ENCODE results near the gene STOX1.
"Not testable (repeated sequence)": the region's sequence is repeated elsewhere in the genome, so short reads cannot be mapped to it uniquely, and the experiment has no call there.

The STOX1 gene

DNA sequence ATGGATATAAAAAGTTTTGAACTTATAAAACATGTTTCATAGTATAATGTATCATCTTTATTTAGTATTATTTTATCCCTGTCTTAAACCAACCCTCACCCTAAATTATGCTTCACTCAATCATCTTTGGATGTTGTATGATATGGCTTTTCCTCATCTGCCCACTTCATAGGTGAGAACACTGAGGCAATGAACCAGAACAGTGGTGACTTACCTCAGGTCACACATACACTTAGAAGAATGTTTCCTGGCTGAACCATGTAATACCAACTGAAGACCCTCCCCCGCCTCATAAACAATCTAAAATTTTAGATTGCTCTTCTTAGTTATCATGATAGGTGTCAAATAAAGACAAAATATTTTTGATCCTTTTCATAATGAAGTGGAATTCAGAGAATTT is 22.6 kb upstream of the STOX1 start:
- no peak overlapping the region for H3K27ac ChIP-seq (replicated peaks)
- H3K27me3 ChIP-seq (ENCODE audit: insufficient read depth, poor library complexity, severe bottlenecking) = no peaks in the 10 kb centered on the region
- DNase-seq (ENCODE audit: low read depth in 1 of 2, low spot score in 1 of 2) = no peak
- TF ChIP-seq POLR2AphosphoS5 (IDR thresholded peaks at IDR 0.05; ENCODE audit: low read depth) (no peak), GABPA (IDR thresholded peaks at IDR 0.05; ENCODE audit: low read depth) (no peak), SPI1 (IDR thresholded peaks at IDR 0.05; ENCODE audit: borderline replicate concordance, low read depth) (no peak)
- TF ChIP-seq, protein P1, sequence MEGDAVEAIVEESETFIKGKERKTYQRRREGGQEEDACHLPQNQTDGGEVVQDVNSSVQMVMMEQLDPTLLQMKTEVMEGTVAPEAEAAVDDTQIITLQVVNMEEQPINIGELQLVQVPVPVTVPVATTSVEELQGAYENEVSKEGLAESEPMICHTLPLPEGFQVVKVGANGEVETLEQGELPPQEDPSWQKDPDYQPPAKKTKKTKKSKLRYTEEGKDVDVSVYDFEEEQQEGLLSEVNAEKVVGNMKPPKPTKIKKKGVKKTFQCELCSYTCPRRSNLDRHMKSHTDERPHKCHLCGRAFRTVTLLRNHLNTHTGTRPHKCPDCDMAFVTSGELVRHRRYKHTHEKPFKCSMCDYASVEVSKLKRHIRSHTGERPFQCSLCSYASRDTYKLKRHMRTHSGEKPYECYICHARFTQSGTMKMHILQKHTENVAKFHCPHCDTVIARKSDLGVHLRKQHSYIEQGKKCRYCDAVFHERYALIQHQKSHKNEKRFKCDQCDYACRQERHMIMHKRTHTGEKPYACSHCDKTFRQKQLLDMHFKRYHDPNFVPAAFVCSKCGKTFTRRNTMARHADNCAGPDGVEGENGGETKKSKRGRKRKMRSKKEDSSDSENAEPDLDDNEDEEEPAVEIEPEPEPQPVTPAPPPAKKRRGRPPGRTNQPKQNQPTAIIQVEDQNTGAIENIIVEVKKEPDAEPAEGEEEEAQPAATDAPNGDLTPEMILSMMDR (IDR thresholded peaks at IDR 0.05; ENCODE audit: insufficient read depth, low read length) = no peak
- TF ChIP-seq, protein P2, sequence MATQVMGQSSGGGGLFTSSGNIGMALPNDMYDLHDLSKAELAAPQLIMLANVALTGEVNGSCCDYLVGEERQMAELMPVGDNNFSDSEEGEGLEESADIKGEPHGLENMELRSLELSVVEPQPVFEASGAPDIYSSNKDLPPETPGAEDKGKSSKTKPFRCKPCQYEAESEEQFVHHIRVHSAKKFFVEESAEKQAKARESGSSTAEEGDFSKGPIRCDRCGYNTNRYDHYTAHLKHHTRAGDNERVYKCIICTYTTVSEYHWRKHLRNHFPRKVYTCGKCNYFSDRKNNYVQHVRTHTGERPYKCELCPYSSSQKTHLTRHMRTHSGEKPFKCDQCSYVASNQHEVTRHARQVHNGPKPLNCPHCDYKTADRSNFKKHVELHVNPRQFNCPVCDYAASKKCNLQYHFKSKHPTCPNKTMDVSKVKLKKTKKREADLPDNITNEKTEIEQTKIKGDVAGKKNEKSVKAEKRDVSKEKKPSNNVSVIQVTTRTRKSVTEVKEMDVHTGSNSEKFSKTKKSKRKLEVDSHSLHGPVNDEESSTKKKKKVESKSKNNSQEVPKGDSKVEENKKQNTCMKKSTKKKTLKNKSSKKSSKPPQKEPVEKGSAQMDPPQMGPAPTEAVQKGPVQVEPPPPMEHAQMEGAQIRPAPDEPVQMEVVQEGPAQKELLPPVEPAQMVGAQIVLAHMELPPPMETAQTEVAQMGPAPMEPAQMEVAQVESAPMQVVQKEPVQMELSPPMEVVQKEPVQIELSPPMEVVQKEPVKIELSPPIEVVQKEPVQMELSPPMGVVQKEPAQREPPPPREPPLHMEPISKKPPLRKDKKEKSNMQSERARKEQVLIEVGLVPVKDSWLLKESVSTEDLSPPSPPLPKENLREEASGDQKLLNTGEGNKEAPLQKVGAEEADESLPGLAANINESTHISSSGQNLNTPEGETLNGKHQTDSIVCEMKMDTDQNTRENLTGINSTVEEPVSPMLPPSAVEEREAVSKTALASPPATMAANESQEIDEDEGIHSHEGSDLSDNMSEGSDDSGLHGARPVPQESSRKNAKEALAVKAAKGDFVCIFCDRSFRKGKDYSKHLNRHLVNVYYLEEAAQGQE (IDR thresholded peaks at IDR 0.05; ENCODE audit: insufficient replicate concordance, low read depth) = no peak
- H3K4me3 ChIP-seq (replicated peaks; ENCODE audit: insufficient read depth, low read length) = no peak overlapping the region

DNA sequence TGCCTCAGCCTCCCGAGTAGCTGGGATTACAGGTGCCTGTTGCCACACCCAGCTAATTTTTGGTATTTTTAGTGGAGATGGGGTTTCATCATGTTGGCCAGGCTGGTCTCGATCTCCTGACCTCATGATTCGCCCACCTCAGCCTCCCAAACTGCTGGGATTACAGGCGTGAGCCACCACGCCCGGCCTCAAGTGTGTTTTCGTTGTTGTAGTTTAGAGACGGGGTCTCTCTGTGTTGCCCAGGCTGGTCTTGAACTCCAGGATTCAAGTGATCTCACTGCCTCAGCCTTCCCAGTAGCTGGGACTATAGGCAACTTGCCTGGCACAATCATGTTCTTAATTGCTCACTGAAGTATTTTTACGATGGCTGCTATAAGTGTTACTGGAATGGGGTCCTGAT is 16.5 kb upstream of the STOX1 start:
- not testable (repeated sequence) for H3K27me3 ChIP-seq (ENCODE audit: insufficient read depth, poor library complexity, severe bottlenecking); DNase-seq (ENCODE audit: low read depth in 1 of 2, low spot score in 1 of 2); H3K27ac ChIP-seq (replicated peaks); H3K4me3 ChIP-seq (replicated peaks; ENCODE audit: insufficient read depth, low read length)

DNA sequence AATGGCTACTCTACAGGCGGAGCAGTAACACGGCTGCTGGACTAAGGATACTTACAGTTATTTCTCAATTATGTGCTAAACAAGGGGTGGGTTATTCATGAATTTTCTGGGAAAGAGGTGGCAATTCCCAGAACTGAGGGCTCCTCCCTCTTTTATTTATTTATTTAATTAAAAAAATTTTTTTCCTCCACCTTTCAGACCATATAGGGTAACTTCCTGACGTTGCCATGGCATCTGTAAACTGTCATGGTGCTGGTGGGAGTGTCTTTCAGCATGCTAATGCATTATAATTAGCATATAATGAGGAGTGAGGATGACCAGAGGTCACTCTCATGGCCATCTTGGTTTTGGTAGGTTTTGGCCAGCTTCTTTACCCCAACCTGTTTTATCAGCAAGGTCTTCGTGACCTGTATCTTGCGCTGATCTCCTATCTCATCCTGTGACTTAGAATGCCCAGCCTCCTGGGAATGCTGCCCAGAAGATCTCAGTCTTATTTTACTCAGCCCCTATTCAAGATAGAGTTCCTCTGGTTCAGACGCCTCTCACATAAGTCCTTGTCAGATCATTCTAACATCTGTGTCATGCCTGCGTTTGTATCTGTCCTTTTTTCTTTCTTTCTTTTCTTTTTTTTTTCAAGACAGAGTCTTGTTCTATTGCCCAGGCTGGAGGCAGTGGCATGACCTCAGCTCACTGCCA is 15.9 kb upstream of the STOX1 start:
- DNase-seq (ENCODE audit: low read depth in 1 of 2, low spot score in 1 of 2) = no peak
- no peak overlapping the region for H3K27ac ChIP-seq (replicated peaks)
- H3K4me3 ChIP-seq (replicated peaks; ENCODE audit: insufficient read depth, low read length) = no peak overlapping the region
- TF ChIP-seq GABPA (IDR thresholded peaks at IDR 0.05; ENCODE audit: low read depth) (no peak), POLR2AphosphoS5 (IDR thresholded peaks at IDR 0.05; ENCODE audit: low read depth) (no peak)
- TF ChIP-seq, protein P1 (IDR thresholded peaks at IDR 0.05; ENCODE audit: insufficient read depth, low read length) = no peak
- TF ChIP-seq, protein P2 (IDR thresholded peaks at IDR 0.05; ENCODE audit: insufficient replicate concordance, low read depth) = no peak
- H3K27me3 ChIP-seq (ENCODE audit: insufficient read depth, poor library complexity, severe bottlenecking) = no peaks in the 10 kb centered on the region

DNA sequence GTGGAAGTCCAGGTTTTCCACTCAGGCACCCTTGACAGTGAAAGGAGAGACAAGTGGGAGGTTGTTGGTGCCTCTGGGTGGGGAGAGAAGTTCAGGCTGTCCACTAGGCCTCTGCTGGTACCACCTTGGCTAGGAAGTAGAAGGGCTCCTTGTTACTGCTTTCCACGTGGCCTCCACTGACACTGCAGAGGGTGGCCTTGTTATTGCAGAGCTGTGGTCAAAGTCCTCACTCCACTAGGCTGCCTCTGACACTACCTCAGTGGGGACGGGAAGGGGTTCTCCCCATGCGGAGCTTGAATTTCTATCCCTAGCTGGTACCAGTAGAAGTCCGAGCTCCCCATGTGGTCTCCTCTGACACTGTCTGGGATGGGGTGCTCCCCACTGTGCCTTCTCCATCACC is 14.9 kb upstream of the STOX1 start:
- Histone ChIP-seq H3K4me3 (replicated peaks; ENCODE audit: insufficient read depth, low read length) (no peak overlapping the region), H3K27ac (replicated peaks) (no peak overlapping the region), H3K27me3 (ENCODE audit: insufficient read depth, poor library complexity, severe bottlenecking) (no peaks in the 10 kb centered on the region)
- DNase-seq (ENCODE audit: low read depth in 1 of 2, low spot score in 1 of 2) = no peak
- TF ChIP-seq SPI1 (IDR thresholded peaks at IDR 0.05; ENCODE audit: borderline replicate concordance, low read depth) = no peak

DNA sequence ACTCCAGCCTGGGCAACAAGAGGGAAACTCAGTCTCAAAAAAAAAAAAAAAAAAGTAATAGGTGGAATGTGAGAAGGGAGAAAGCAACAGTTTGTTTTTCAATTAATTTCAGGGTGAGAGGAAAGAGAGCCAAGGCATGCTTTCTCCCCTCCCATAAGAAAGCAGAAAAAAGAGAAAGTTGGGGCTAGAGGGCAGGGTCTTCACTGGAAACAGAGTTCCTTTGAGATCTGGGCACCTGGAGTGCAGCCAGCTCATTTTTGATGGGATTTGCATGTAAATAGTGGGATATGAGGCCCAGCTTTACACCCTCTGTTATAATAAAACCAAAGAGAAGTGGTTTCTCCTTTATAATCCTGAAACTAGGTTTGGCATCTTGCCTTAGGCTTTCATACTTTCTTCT is 13.8 kb upstream of the STOX1 start:
- Histone ChIP-seq H3K27ac (replicated peaks) (no peak overlapping the region), H3K27me3 (ENCODE audit: insufficient read depth, poor library complexity, severe bottlenecking) (no peaks in the 10 kb centered on the region), H3K4me3 (replicated peaks; ENCODE audit: insufficient read depth, low read length) (no peak overlapping the region)
- DNase-seq (ENCODE audit: low read depth in 1 of 2, low spot score in 1 of 2) = no peak
- TF ChIP-seq GABPA (IDR thresholded peaks at IDR 0.05; ENCODE audit: low read depth) = no peak
- TF ChIP-seq, protein P1 (IDR thresholded peaks at IDR 0.05; ENCODE audit: insufficient read depth, low read length) = no peak
- TF ChIP-seq POLR2AphosphoS5 (IDR thresholded peaks at IDR 0.05; ENCODE audit: low read depth) = no peak
- TF ChIP-seq SPI1 (IDR thresholded peaks at IDR 0.05; ENCODE audit: borderline replicate concordance, low read depth) = no peak
- TF ChIP-seq, protein P2 (IDR thresholded peaks at IDR 0.05; ENCODE audit: insufficient replicate concordance, low read depth) = no peak

Measured in HL-60 (cell line).